SK-N-SH treated with all-trans-retinoic acid at 6 μM for 48 hours (cell line): ENCODE data around the gene NEURL1B.

Experiments used
- ATAC-seq: fragments of 200-7000 bp; cut with Tn5 transposase; 3 replicates; pipeline ENCODE4 v1.9.1; 2020; ENCODE audit warnings: mild to moderate bottlenecking, moderate library complexity
- ARNTL ChIP-seq: fragments of 450-650 bp; formaldehyde crosslinking; IDR thresholded peaks from 2 replicates; pipeline ENCODE4 v1.5.0; 2020; ENCODE audit warnings: low read depth, mild to moderate bottlenecking, moderate library complexity, borderline replicate concordance
- CSDC2 ChIP-seq: fragments of 250-450 bp; sonication (Bioruptor Pico); IDR thresholded peaks from 2 replicates; pipeline ENCODE4 v1.5.0; 2020; ENCODE audit warnings: mild to moderate bottlenecking, moderate library complexity
- ESRRG ChIP-seq: fragments of 250-450 bp; sonication (Bioruptor Pico); IDR thresholded peaks from 2 replicates; pipeline ENCODE4 v1.6.1; 2021; ENCODE audit warnings: mild to moderate bottlenecking
- GLIS3 ChIP-seq: fragments of 250-450 bp; sonication (Bioruptor Pico); IDR thresholded peaks from 2 replicates; pipeline ENCODE4 v1.5.0; 2020; ENCODE audit warnings: mild to moderate bottlenecking, moderate library complexity
- OSR1 ChIP-seq: fragments of 250-450 bp; sonication (Bioruptor Pico); IDR thresholded peaks from 2 replicates; pipeline ENCODE4 v1.8.0; 2022; ENCODE audit warnings: moderate library complexity, mild to moderate bottlenecking, inconsistent platforms
- PATZ1 ChIP-seq: fragments of 250-450 bp; sonication (Bioruptor Pico); IDR thresholded peaks from 2 replicates; pipeline ENCODE4 v1.8.0; 2020; ENCODE audit warnings: mild to moderate bottlenecking, moderate library complexity, borderline replicate concordance
- PPARA ChIP-seq: fragments of 250-450 bp; sonication (Bioruptor Pico); IDR thresholded peaks from 2 replicates; pipeline ENCODE4 v1.5.0; 2020; ENCODE audit warnings: mild to moderate bottlenecking, borderline replicate concordance
- RARB ChIP-seq: fragments of 250-450 bp; sonication (Bioruptor Pico); IDR thresholded peaks from 2 replicates; pipeline ENCODE4 v1.8.0; 2021; ENCODE audit warnings: mild to moderate bottlenecking, moderate library complexity
- TCF4 ChIP-seq: fragments of 250-450 bp; sonication (Bioruptor Pico); IDR thresholded peaks from 2 replicates; pipeline ENCODE4 v1.8.0; 2021; ENCODE audit warnings: mild to moderate bottlenecking, moderate library complexity, borderline replicate concordance
- TOX ChIP-seq: fragments of 250-450 bp; sonication (Bioruptor Pico); IDR thresholded peaks from 2 replicates; pipeline ENCODE4 v1.8.0; 2021; ENCODE audit warnings: mild to moderate bottlenecking, moderate library complexity, borderline replicate concordance
- ZC3H10 ChIP-seq: fragments of 250-450 bp; sonication (Bioruptor Pico); IDR thresholded peaks from 2 replicates; pipeline ENCODE4 v1.5.1; 2021; ENCODE audit warnings: mild to moderate bottlenecking, moderate library complexity
- ZFP3 ChIP-seq: fragments of 250-450 bp; sonication (Bioruptor Pico); IDR thresholded peaks from 2 replicates; pipeline ENCODE4 v1.5.0; 2020; ENCODE audit warnings: mild to moderate bottlenecking, moderate library complexity
- ZFP30 ChIP-seq: fragments of 450-650 bp; formaldehyde crosslinking; IDR thresholded peaks from 2 replicates; pipeline ENCODE4 v1.5.0; 2022; ENCODE audit warnings: mild to moderate bottlenecking, moderate library complexity
- ZNF565 ChIP-seq: fragments of 450-650 bp; formaldehyde crosslinking; conservative IDR thresholded peaks from 2 replicates; pipeline ENCODE4 v1.5.0; 2020; ENCODE audit warnings: low read depth, mild to moderate bottlenecking, moderate library complexity
- ZNF70 ChIP-seq: fragments of 450-650 bp; formaldehyde crosslinking; IDR thresholded peaks from 2 replicates; pipeline ENCODE4 v1.5.0; 2020; ENCODE audit warnings: mild to moderate bottlenecking, moderate library complexity
- ZNF8 ChIP-seq: fragments of 450-650 bp; formaldehyde crosslinking; IDR thresholded peaks from 2 replicates; pipeline ENCODE4 v1.5.0; 2020; ENCODE audit warnings: mild to moderate bottlenecking, moderate library complexity
- TF ChIP-seq, protein P1 (sequence below): fragments of 250-450 bp; sonication (Bioruptor Pico); IDR thresholded peaks from 2 replicates; pipeline ENCODE4 v1.5.0; 2020; ENCODE audit warnings: mild to moderate bottlenecking, moderate library complexity
- TF ChIP-seq, protein P2 (sequence below): fragments of 250-450 bp; sonication (Bioruptor Pico); IDR thresholded peaks from 2 replicates; pipeline ENCODE4 v1.8.0; 2021; ENCODE audit warnings: low read depth, mild to moderate bottlenecking, moderate library complexity, borderline replicate concordance
- TF ChIP-seq, protein P3 (sequence below): fragments of 250-450 bp; sonication (Bioruptor Pico); IDR thresholded peaks from 2 replicates; pipeline ENCODE4 v1.5.1; 2021; ENCODE audit warnings: mild to moderate bottlenecking, moderate library complexity
- TF ChIP-seq, protein P4 (sequence below): fragments of 250-450 bp; sonication (Bioruptor Pico); IDR thresholded peaks from 2 replicates; pipeline ENCODE4 v1.5.1; 2020; ENCODE audit warnings: low read depth, mild to moderate bottlenecking, moderate library complexity

NEURL1B gene

GRCh38 chr5:172644711-172645110, 3.6 kb downstream of the NEURL1B start:
- TF ChIP-seq, protein P1, sequence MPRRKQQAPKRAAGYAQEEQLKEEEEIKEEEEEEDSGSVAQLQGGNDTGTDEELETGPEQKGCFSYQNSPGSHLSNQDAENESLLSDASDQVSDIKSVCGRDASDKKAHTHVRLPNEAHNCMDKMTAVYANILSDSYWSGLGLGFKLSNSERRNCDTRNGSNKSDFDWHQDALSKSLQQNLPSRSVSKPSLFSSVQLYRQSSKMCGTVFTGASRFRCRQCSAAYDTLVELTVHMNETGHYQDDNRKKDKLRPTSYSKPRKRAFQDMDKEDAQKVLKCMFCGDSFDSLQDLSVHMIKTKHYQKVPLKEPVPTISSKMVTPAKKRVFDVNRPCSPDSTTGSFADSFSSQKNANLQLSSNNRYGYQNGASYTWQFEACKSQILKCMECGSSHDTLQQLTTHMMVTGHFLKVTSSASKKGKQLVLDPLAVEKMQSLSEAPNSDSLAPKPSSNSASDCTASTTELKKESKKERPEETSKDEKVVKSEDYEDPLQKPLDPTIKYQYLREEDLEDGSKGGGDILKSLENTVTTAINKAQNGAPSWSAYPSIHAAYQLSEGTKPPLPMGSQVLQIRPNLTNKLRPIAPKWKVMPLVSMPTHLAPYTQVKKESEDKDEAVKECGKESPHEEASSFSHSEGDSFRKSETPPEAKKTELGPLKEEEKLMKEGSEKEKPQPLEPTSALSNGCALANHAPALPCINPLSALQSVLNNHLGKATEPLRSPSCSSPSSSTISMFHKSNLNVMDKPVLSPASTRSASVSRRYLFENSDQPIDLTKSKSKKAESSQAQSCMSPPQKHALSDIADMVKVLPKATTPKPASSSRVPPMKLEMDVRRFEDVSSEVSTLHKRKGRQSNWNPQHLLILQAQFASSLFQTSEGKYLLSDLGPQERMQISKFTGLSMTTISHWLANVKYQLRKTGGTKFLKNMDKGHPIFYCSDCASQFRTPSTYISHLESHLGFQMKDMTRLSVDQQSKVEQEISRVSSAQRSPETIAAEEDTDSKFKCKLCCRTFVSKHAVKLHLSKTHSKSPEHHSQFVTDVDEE: no peak
- TF ChIP-seq PATZ1 (CRISPR knock-in tag) (no peak), GLIS3 (CRISPR knock-in tag) (no peak), ZFP3 (CRISPR knock-in tag) (no peak), PPARA (CRISPR knock-in tag) (no peak)
- ATAC-seq: no peak

GRCh38 chr5:172645271-172646055, 4.4 kb downstream of the NEURL1B start:
- TF ChIP-seq TCF4 (CRISPR knock-in tag): no peak
- TF ChIP-seq ZFP3 (CRISPR knock-in tag): no peak
- TF ChIP-seq ZNF70 (CRISPR knock-in tag): peak; percentile 34; the same call in 1 of the 2 replicates
- no peak for TF ChIP-seq CSDC2 (CRISPR knock-in tag)
- TF ChIP-seq, all 23 proteins: peak for 1
- ATAC-seq: no peak

DNA sequence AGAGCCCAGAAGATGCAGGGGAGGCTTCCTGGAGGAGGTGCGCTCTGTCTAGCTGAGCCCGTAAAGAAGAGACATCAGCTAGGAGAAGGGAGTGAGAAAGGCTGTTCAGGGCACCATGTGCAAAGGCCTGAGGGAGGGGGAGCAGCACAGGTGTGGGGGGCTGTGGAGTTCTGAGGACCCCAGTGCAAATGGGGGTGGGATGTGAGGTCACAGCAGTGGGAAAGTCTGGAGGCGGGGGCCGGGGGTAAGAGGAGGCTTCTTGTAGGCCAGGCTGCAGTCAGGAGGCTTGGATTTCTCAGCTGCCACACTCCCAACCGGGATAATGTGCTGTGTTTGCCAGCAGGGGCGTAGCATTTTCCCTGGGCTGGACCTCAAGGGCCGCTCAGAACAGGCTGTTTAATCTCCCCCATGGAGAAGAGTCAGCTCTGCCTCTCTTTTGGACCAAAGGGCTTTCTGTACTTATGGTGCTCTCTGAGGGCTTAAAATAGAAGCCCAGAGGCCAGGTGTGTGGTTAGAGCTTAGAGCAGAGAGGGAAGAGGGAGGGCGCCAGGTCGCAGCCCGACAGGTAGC, 5.7 kb downstream of the NEURL1B start:
- ATAC-seq: peak; percentile 29; the same call in 2 of the 3 replicates
- TF ChIP-seq CSDC2 (CRISPR knock-in tag): no peak
- TF ChIP-seq GLIS3 (CRISPR knock-in tag): no peak
- TF ChIP-seq ESRRG (CRISPR knock-in tag): no peak
- TF ChIP-seq ZFP3 (CRISPR knock-in tag): no peak
- no peak for TF ChIP-seq ZNF8 (CRISPR knock-in tag)
- no peak for TF ChIP-seq ZNF565 (CRISPR knock-in tag)
- TF ChIP-seq, protein P2, sequence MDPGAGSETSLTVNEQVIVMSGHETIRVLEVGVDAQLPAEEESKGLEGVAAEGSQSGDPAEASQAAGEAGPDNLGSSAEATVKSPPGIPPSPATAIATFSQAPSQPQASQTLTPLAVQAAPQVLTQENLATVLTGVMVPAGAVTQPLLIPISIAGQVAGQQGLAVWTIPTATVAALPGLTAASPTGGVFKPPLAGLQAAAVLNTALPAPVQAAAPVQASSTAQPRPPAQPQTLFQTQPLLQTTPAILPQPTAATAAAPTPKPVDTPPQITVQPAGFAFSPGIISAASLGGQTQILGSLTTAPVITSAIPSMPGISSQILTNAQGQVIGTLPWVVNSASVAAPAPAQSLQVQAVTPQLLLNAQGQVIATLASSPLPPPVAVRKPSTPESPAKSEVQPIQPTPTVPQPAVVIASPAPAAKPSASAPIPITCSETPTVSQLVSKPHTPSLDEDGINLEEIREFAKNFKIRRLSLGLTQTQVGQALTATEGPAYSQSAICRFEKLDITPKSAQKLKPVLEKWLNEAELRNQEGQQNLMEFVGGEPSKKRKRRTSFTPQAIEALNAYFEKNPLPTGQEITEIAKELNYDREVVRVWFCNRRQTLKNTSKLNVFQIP (CRISPR knock-in tag): no peak
- TF ChIP-seq TCF4 (CRISPR knock-in tag): no peak
- no peak for TF ChIP-seq PPARA (CRISPR knock-in tag)
- TF ChIP-seq RARB (CRISPR knock-in tag): no peak
- no peak for TF ChIP-seq TOX (CRISPR knock-in tag)
- TF ChIP-seq, protein P1: no peak
- TF ChIP-seq, protein P3, sequence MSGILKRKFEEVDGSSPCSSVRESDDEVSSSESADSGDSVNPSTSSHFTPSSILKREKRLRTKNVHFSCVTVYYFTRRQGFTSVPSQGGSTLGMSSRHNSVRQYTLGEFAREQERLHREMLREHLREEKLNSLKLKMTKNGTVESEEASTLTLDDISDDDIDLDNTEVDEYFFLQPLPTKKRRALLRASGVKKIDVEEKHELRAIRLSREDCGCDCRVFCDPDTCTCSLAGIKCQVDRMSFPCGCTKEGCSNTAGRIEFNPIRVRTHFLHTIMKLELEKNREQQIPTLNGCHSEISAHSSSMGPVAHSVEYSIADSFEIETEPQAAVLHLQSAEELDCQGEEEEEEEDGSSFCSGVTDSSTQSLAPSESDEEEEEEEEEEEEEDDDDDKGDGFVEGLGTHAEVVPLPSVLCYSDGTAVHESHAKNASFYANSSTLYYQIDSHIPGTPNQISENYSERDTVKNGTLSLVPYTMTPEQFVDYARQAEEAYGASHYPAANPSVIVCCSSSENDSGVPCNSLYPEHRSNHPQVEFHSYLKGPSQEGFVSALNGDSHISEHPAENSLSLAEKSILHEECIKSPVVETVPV (CRISPR knock-in tag): no peak
- no peak for TF ChIP-seq OSR1 (CRISPR knock-in tag)
- TF ChIP-seq ZC3H10: no peak
- no peak for TF ChIP-seq ZNF70 (CRISPR knock-in tag)
- TF ChIP-seq, protein P4, sequence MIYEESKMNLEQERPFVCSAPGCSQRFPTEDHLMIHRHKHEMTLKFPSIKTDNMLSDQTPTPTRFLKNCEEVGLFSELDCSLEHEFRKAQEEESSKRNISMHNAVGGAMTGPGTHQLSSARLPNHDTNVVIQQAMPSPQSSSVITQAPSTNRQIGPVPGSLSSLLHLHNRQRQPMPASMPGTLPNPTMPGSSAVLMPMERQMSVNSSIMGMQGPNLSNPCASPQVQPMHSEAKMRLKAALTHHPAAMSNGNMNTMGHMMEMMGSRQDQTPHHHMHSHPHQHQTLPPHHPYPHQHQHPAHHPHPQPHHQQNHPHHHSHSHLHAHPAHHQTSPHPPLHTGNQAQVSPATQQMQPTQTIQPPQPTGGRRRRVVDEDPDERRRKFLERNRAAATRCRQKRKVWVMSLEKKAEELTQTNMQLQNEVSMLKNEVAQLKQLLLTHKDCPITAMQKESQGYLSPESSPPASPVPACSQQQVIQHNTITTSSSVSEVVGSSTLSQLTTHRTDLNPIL (CRISPR knock-in tag): no peak
- TF ChIP-seq ARNTL (CRISPR knock-in tag): no peak
- no peak for TF ChIP-seq ZFP30
- TF ChIP-seq, all 23 proteins: peak for 0
